HG03025 (cell line): Measurements from ENCODE around the gene CHRNB2.
A peak's percentile ranks its signal among the peaks of the same experiment; 100 is the strongest.

Source experiments
- ATAC-seq: cut with Tn5 transposase; IDR thresholded peaks from one replicate; pipeline ENCODE4 v1.9.1; 2021; ENCODE audit warnings: mild to moderate bottlenecking, moderate library complexity; ENCODE audit not compliant: unreplicated experiment, low FRiP score

Gene CHRNB2

GRCh38 chr1:154578058-154578418, 10.5 kb downstream of the CHRNB2 start:
- ATAC-seq, result no peak

GRCh38 chr1:154579374-154579773, 11.8 kb downstream of the CHRNB2 start:
- no peak for ATAC-seq

GRCh38 chr1:154581766-154582165, 14.2 kb downstream of the CHRNB2 start:
- ATAC-seq, result no peak

- no peak for ATAC-seq
Measured at GRCh38 chr1:154582885-154583284, 15.3 kb downstream of the CHRNB2 start.

GRCh38 chr1:154583773-154584172, 16.2 kb downstream of the CHRNB2 start:
- ATAC-seq, result no peak

- no peak for ATAC-seq
Measured at GRCh38 chr1:154584267-154584994, 16.9 kb downstream of the CHRNB2 start.

- no peak for ATAC-seq
Measured at GRCh38 chr1:154586231-154586630, 18.7 kb downstream of the CHRNB2 start.

GRCh38 chr1:154586641-154587040, 19.1 kb downstream of the CHRNB2 start:
- ATAC-seq, result no peak

- no peak for ATAC-seq
Measured at GRCh38 chr1:154589780-154590179, 22.2 kb downstream of the CHRNB2 start.

- no peak for ATAC-seq
Measured at GRCh38 chr1:154590756-154591155, 23.2 kb downstream of the CHRNB2 start.

- ATAC-seq, result no peak
Measured at GRCh38 chr1:154591206-154591605, 23.6 kb downstream of the CHRNB2 start.

- ATAC-seq, result no peak
Measured at GRCh38 chr1:154593390-154593789, 25.8 kb downstream of the CHRNB2 start.

GRCh38 chr1:154594811-154595210, 27.2 kb downstream of the CHRNB2 start:
- ATAC-seq, result no peak

GRCh38 chr1:154595621-154596020, 28.0 kb downstream of the CHRNB2 start:
- no peak for ATAC-seq

GRCh38 chr1:154598871-154599635, 31.5 kb downstream of the CHRNB2 start:
- ATAC-seq, result no peak

- no peak for ATAC-seq
Measured at GRCh38 chr1:154599658-154600057, 32.1 kb downstream of the CHRNB2 start.

- no peak for ATAC-seq
Measured at GRCh38 chr1:154603317-154603716, 35.7 kb downstream of the CHRNB2 start.

GRCh38 chr1:154605534-154605933, 38.0 kb downstream of the CHRNB2 start:
- ATAC-seq, result no peak

- no peak for ATAC-seq
Measured at GRCh38 chr1:154607106-154607608, 39.6 kb downstream of the CHRNB2 start.

- ATAC-seq, result peak; percentile 51
Measured at GRCh38 chr1:154607609-154608396, 40.2 kb downstream of the CHRNB2 start, which contains the start of gene ADAR. Gene ADAR (minus strand): TSS chr1:154608186. CDS start chr1:154608006, 180 bp downstream.
